Left lung (tissue), 10 donors: Measurements from ENCODE around the gene PRKCE. TPM values are rescaled to one million over a fixed set of nuclear protein-coding genes. Genes with fewer than 3 reads are reported as not detected.
A peak's percentile ranks its signal among the peaks of the same experiment; 100 is the strongest.

ENCODE experiments used
- ATAC-seq: fragments of 200-7000 bp; cut with Tn5 transposase; one replicate; pipeline ENCODE4 v1.9.1; 2020; ENCODE audit warnings: moderate library complexity
- DNase-seq, 4 donors: peaks; one replicate each; pipeline ENCODE4 v3.0.0-alpha.2; 2013 to 2020
- H3K27ac ChIP-seq, 2 donors: fragments of 200-600 bp; sonication (generic) in 1 of 2; one replicate each; pipeline versions ENCODE4 v1.5.0 to v1.8.0; 2020 to 2021
- H3K27me3 ChIP-seq, 2 donors: fragments of 200-600 bp; sonication (generic) in 1 of 2; one replicate each; pipeline versions ENCODE4 v1.5.0 to v1.8.0; 2020 to 2021
- H3K36me3 ChIP-seq, 2 donors: fragments of 200-600 bp; sonication (generic) in 1 of 2; one replicate each; pipeline versions ENCODE4 v1.5.0 to v1.8.0; 2020 to 2021
- H3K4me1 ChIP-seq, 2 donors: fragments of 200-600 bp; one replicate each; pipeline ENCODE4 v1.8.0; 2021
- H3K4me3 ChIP-seq, 2 donors: fragments of 200-600 bp; sonication (generic) in 1 of 2; one replicate each; pipeline versions ENCODE4 v1.5.0 to v1.8.0; 2020 to 2021; ENCODE audit warnings: mild to moderate bottlenecking in 1 of 2
- H3K9me3 ChIP-seq, 2 donors: fragments of 200-600 bp; sonication (generic) in 1 of 2; one replicate each; pipeline versions ENCODE4 v1.5.0 to v1.8.0; 2020 to 2021
- CTCF ChIP-seq, 2 donors: fragments of 200-600 bp; sonication (generic) in 1 of 2; IDR thresholded peaks; one replicate each; pipeline versions ENCODE4 v1.5.0 to v1.8.0; 2021; ENCODE audit warnings: antibody characterized with exemption in 2 of 2
- intact Hi-C, 2 donors: fragments of 100-400 bp; cut with DNase I; formaldehyde crosslinking; loops; one replicate each; pipeline versions ENCODE4 v1.11.2 to v1.14.2; 2022
- polyA plus RNA-seq, 6 donors: library from polyadenylated mRNA; unstranded; fragments of 120-200 nt; gene quantifications; one replicate each; pipeline ENCODE4 v1.2.1, GENCODE V29; 2013; ENCODE audit not compliant: insufficient read length in 6 of 6
- total RNA-seq, 2 donors: library from RNA; stranded (reverse); fragmentation: NEBNext Ultra II Directional; extraction: Animal tissue kit (Norgen Biotek cat#: 25700); gene quantifications; one replicate each; pipeline ENCODE4 v1.2.1, GENCODE V29; 2021
- donor health status: DM: no; HTN: yes; CAD: no.
- donor health status: DM: no; HTN: no; CAD: no.

PRKCE gene
- total and polyA plus RNA-seq, 8 donors = 12.0 to 56.9 (median 14.7) TPM

GRCh38 chr2:46030330-46030729, 378.9 kb downstream of the PRKCE start:
- no peak overlapping the region for H3K4me3 ChIP-seq
- H3K36me3 ChIP-seq = no peaks in the 10 kb centered on the region
- peak overlapping the region; percentile 48 to 57 for H3K27ac ChIP-seq
- no peak for TF ChIP-seq CTCF (IDR thresholded peaks at IDR 0.05)
- DNase-seq = no peak
- H3K9me3 ChIP-seq = no peaks in the 10 kb centered on the region
- no peak for ATAC-seq
- peaks cover 0 to 3% of the 10 kb centered on the region in 2 donors for H3K4me1 ChIP-seq
- intact Hi-C loops = no loop called here
- H3K27me3 ChIP-seq = no peaks in the 10 kb centered on the region

- Histone ChIP-seq H3K4me3 (no peak overlapping the region), H3K36me3 (no peaks in the 10 kb centered on the region), H3K4me1 (peaks cover 0 to 3% of the 10 kb centered on the region in 2 donors), H3K9me3 (no peaks in the 10 kb centered on the region), H3K27ac (peak overlapping the region; percentile 59 to 67), H3K27me3 (no peaks in the 10 kb centered on the region)
- ATAC-seq = no peak
- intact Hi-C loops = no loop called here
- no peak for DNase-seq
- TF ChIP-seq CTCF (IDR thresholded peaks at IDR 0.05) = no peak
Measured at GRCh38 chr2:46032161-46032813, 380.8 kb downstream of the PRKCE start.

GRCh38 chr2:46032996-46033395, 381.5 kb downstream of the PRKCE start:
- intact Hi-C loops = no loop called here
- H3K27me3 ChIP-seq = no peaks in the 10 kb centered on the region
- H3K4me1 ChIP-seq = peaks cover 0 to 3% of the 10 kb centered on the region in 2 donors
- no peaks in the 10 kb centered on the region for H3K9me3 ChIP-seq
- H3K36me3 ChIP-seq = no peaks in the 10 kb centered on the region
- H3K27ac ChIP-seq = peak overlapping the region; percentile 2 to 59
- TF ChIP-seq CTCF (IDR thresholded peaks at IDR 0.05) = no peak
- ATAC-seq (no peak), DNase-seq (no peak)
- no peak overlapping the region for H3K4me3 ChIP-seq

GRCh38 chr2:46034535-46034934, 383.1 kb downstream of the PRKCE start:
- ATAC-seq = no peak
- H3K27ac ChIP-seq = peak overlapping the region in 1 of 2 donors; percentile 2
- H3K4me3 ChIP-seq = no peak overlapping the region
- H3K4me1 ChIP-seq = peaks cover 0 to 3% of the 10 kb centered on the region in 2 donors
- no peaks in the 10 kb centered on the region for H3K27me3 ChIP-seq
- TF ChIP-seq CTCF (IDR thresholded peaks at IDR 0.05) = no peak
- H3K9me3 ChIP-seq = no peaks in the 10 kb centered on the region
- intact Hi-C loops = no loop called here
- H3K36me3 ChIP-seq = no peaks in the 10 kb centered on the region
- DNase-seq = no peak

- Histone ChIP-seq H3K4me3 (no peak overlapping the region), H3K27ac (peak overlapping the region; percentile 59 to 68), H3K4me1 (peaks cover 0 to 1% of the 10 kb centered on the region in 2 donors), H3K9me3 (no peaks in the 10 kb centered on the region), H3K27me3 (no peaks in the 10 kb centered on the region), H3K36me3 (no peaks in the 10 kb centered on the region)
- no peak for TF ChIP-seq CTCF (IDR thresholded peaks at IDR 0.05)
- ATAC-seq (no peak), DNase-seq (peak in 1 of 4 donors; percentile 57)
- intact Hi-C loops = no loop called here
Measured at GRCh38 chr2:46036929-46037328, 385.5 kb downstream of the PRKCE start.
